ENCODE measurements around the gene SETD2.

DNA sequence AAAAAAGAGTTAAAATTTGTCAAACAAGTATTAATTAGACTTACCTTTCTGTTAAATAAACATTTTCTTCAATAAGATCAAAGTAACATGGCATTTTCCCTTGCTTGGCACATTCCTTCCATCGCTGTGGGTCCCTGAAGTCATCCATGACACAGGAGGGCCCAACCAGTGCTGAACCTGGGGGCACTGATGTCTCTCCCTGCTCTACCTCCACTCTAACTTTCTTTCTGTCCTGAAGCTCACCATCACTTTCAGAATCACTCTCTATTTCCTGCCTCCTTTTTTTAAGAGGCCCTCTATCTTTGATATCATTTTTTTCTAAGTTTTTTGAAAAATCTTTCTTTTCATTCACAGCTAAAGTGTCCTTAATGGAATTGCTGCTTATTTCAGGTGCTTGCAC, 43.8 kb downstream of the SETD2 start:
- TF ChIP-seq EZH2phosphoT487 (IDR thresholded peaks at IDR 0.05; ENCODE audit: low read depth, severe bottlenecking, unreplicated experiment) (no peak), EZH2 (IDR thresholded peaks at IDR 0.05; ENCODE audit: borderline replicate concordance) (no peak)
- TF ChIP-seq, protein P1, sequence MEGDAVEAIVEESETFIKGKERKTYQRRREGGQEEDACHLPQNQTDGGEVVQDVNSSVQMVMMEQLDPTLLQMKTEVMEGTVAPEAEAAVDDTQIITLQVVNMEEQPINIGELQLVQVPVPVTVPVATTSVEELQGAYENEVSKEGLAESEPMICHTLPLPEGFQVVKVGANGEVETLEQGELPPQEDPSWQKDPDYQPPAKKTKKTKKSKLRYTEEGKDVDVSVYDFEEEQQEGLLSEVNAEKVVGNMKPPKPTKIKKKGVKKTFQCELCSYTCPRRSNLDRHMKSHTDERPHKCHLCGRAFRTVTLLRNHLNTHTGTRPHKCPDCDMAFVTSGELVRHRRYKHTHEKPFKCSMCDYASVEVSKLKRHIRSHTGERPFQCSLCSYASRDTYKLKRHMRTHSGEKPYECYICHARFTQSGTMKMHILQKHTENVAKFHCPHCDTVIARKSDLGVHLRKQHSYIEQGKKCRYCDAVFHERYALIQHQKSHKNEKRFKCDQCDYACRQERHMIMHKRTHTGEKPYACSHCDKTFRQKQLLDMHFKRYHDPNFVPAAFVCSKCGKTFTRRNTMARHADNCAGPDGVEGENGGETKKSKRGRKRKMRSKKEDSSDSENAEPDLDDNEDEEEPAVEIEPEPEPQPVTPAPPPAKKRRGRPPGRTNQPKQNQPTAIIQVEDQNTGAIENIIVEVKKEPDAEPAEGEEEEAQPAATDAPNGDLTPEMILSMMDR (IDR thresholded peaks at IDR 0.05; ENCODE audit: poor library complexity) = no peak
